Measurements from ENCODE around the gene ATG9A. TPM values are rescaled to one million over a fixed set of nuclear protein-coding genes. Genes with fewer than 3 reads are reported as not detected.

ATG9A gene
- total and polyA plus RNA-seq, 9 of the 15 experiments (the other 6 are each of a cell fraction or from before 2014, with no cell fraction given) = 0.25 to 65.6 (median 23.4) TPM

DNA sequence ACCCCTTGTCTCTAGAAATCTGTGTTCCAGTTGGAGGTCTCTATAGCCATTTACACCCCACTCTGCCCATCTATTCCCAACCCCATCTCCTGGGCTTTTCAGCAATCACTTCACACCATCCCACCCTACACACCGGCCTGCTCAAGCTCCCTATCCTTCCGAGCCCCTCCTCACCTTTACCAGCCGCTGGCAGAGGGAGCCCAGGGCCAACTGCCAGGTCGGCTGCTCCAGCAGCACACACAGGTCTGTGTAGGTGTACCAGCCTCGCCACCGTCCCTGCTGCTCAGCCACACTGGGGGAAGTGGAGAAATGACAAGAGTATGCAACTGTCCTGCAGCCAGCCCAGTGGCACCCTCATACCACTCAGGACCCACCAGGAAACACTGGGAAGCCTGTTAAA is 56.3 kb downstream of the ATG9A start:
- Histone ChIP-seq H3K27me3 (ENCODE audit: control insufficient read depth in 2 of 2, insufficient read depth in 2 of 2, low read length in 2 of 2) (no peaks in the 10 kb centered on the region), H3K9ac (ENCODE audit: insufficient read depth in 1 of 2, low read depth in 2 of 2, low read length in 2 of 2) (peak overlapping the region in 1 of 2 experiments; percentile 71; a peak in 2 of 4 replicates), H3K27ac (ENCODE audit: extremely low read depth, low read depth, low read length) (no peak overlapping the region), H3K4me1 (replicated peaks in 1 of 2; ENCODE audit: control insufficient read depth in 2 of 2, insufficient read depth in 2 of 2, low read length in 2 of 2) (peaks cover 8 to 16% of the 10 kb centered on the region in 2 experiments; a peak in 4 of 5 replicates), H3K9me3 (replicated peaks; ENCODE audit: control insufficient read depth, insufficient read depth, low read depth, low read length) (no peaks in the 10 kb centered on the region), H3K36me3 (ENCODE audit: control insufficient read depth, insufficient read depth, low read length) (peaks cover 29% of the 10 kb centered on the region; the same call in 2 of the 3 replicates), H3K9me1 (ENCODE audit: control insufficient read depth, insufficient read depth, low read length) (no peaks in the 10 kb centered on the region), H3K79me2 (ENCODE audit: control insufficient read depth, insufficient read depth, low read length) (peaks cover 20% of the 10 kb centered on the region), H3K4me2 (ENCODE audit: insufficient read depth, low read length) (no peak overlapping the region), H2AFZ (ENCODE audit: low read depth, low read length) (no peak overlapping the region), H3K4me3 (no peak overlapping the region), H4K20me1 (replicated peaks; ENCODE audit: control insufficient read depth, insufficient read depth, low read length) (no peaks in the 10 kb centered on the region)
- TF ChIP-seq ZSCAN29 (IDR thresholded peaks at IDR 0.05) (no peak), CREB1 (IDR thresholded peaks at IDR 0.05) (no peak), CREB1 (CRISPR knock-in tag; IDR thresholded peaks at IDR 0.05) (no peak)
- FAIRE-seq = no peak
- ATAC-seq = no peak
- WGBS (ENCODE audit: insufficient coverage, low coverage, missing lambda C conversion rate) = 100% methylated on average over 2 of the region's 6 CpGs
- intact Hi-C loops (cut with micrococcal nuclease) (no loop called here), in situ Hi-C loops (cut with MboI) (loop anchor here (5.0 kb wide), 2 partner anchors 34 to 119 kb away; partner anchors contain the start of gene ZFAND2B)
- ChIA-PET CTCF (ENCODE audit: low intra/inter-chr PET ratio) (no interaction called here), POLR2A (no interaction called here)
- no TSS peak for BruUV-seq (replicated peaks)
- no peak for DNase-seq (ENCODE audit: extremely low read depth in 1 of 4, low spot score in 3 of 4)

DNA sequence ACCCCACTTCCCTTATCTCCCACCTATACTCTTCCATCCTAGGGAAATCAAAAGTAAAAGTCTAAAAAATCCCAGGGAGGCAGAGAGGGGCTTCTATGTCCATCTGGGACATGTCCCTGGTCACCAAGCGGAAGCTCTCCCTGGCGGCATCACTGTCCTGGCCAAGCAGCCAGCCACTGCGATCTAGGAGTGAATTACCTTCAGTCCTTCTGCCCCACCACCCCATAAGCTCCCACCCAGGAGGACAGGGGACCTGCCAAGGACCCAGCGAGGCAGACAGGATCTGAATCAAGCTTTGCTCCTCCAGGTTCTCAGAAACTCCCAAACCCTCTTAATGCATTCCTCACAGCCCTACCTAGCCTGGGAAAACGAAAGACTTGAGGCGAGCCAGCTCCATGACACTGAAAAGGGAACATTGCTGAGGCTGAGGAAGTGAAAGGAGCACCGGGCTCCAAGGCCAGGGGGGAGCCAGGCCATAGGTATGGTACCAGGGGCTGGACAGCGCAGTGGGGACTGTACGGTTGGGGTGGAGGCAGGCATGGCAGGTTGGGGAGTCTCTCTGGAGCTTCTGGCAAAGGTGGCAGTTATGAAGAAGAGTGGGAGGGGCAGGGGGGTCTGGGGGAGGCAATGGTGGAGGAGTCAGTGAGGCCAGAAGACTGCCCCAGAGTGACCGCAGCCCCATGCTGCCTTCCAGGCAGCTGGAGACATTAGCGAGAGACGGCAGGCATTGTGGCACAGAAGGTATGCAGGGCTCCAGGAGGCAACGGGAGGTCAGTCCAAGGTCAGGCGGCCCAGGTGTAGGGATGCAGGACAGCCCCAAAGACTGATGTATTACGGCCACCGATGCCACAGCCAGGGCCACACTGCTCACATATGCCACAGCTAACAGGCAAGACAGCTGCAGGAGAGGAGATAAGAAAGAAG is 56.9 kb downstream of the ATG9A start:
- POLR2A ChIA-PET = interaction anchor here (0.7 to 1.5 kb wide), 3 partner anchors 12 to 178 kb away, joined by 3 read pairs; partner anchors contain the start of genes GLB1L, NHEJ1 and STK16
- FAIRE-seq = no peak
- 84% methylated on average over 14 of the region's 16 CpGs for whole genome bisulfite sequencing (ENCODE audit: insufficient coverage, low coverage, missing lambda C conversion rate)
- Histone ChIP-seq H4K20me1 (replicated peaks; ENCODE audit: control insufficient read depth, insufficient read depth, low read length) (no peaks in the 10 kb centered on the region), H3K4me2 (ENCODE audit: insufficient read depth, low read length) (no peak overlapping the region), H3K27ac (ENCODE audit: extremely low read depth, low read depth, low read length) (no peak overlapping the region), H3K27me3 (ENCODE audit: control insufficient read depth in 2 of 2, insufficient read depth in 2 of 2, low read length in 2 of 2) (no peaks in the 10 kb centered on the region), H3K79me2 (ENCODE audit: control insufficient read depth, insufficient read depth, low read length) (peaks cover 18% of the 10 kb centered on the region), H3K4me3 (no peak overlapping the region), H3K9me3 (replicated peaks; ENCODE audit: control insufficient read depth, insufficient read depth, low read depth, low read length) (no peaks in the 10 kb centered on the region), H3K9me1 (ENCODE audit: control insufficient read depth, insufficient read depth, low read length) (no peaks in the 10 kb centered on the region), H3K4me1 (replicated peaks in 1 of 2; ENCODE audit: control insufficient read depth in 2 of 2, insufficient read depth in 2 of 2, low read length in 2 of 2) (peaks cover 8 to 16% of the 10 kb centered on the region in 2 experiments; a peak in 4 of 5 replicates), H3K36me3 (ENCODE audit: control insufficient read depth, insufficient read depth, low read length) (peaks cover 29% of the 10 kb centered on the region; the same call in 2 of the 3 replicates), H2AFZ (ENCODE audit: low read depth, low read length) (no peak overlapping the region), H3K9ac (ENCODE audit: insufficient read depth in 1 of 2, low read depth in 2 of 2, low read length in 2 of 2) (no peak overlapping the region; a peak in 1 of 4 replicates)
- CTCF ChIA-PET (ENCODE audit: low intra/inter-chr PET ratio) = no interaction called here
- intact Hi-C loops (cut with micrococcal nuclease) (no loop called here), in situ Hi-C loops (cut with MboI) (loop anchor here (5.0 kb wide), 2 partner anchors 35 to 120 kb away; partner anchors contain the start of gene ZFAND2B)
- no TSS peak for BruUV-seq (replicated peaks)
- no peak for TF ChIP-seq SMC3 (conservative IDR thresholded peaks at IDR 0.05; ENCODE audit: insufficient read depth, low read depth, low read length)
- no peak for TF ChIP-seq MEF2A (IDR thresholded peaks at IDR 0.05; ENCODE audit: control insufficient read depth, low read depth, low read length)
- no peak for TF ChIP-seq ZNF24 (IDR thresholded peaks at IDR 0.05)
- TF ChIP-seq RBM25 (IDR thresholded peaks at IDR 0.05; ENCODE audit: low read depth, low read length, severe bottlenecking) = no peak
- no peak for TF ChIP-seq MTF1 (CRISPR knock-in tag; IDR thresholded peaks at IDR 0.05; ENCODE audit: borderline replicate concordance)
- TF ChIP-seq ERF (CRISPR knock-in tag; IDR thresholded peaks at IDR 0.05) = no peak
- TF ChIP-seq, protein P1, sequence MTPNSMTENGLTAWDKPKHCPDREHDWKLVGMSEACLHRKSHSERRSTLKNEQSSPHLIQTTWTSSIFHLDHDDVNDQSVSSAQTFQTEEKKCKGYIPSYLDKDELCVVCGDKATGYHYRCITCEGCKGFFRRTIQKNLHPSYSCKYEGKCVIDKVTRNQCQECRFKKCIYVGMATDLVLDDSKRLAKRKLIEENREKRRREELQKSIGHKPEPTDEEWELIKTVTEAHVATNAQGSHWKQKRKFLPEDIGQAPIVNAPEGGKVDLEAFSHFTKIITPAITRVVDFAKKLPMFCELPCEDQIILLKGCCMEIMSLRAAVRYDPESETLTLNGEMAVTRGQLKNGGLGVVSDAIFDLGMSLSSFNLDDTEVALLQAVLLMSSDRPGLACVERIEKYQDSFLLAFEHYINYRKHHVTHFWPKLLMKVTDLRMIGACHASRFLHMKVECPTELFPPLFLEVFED (CRISPR knock-in tag; conservative IDR thresholded peaks at IDR 0.05) = no peak
- TF ChIP-seq FOXA3 (CRISPR knock-in tag; conservative IDR thresholded peaks at IDR 0.05 in 1 of 2, IDR thresholded peaks at IDR 0.05 in 1 of 2) = no peak
- TF ChIP-seq WHSC1 (IDR thresholded peaks at IDR 0.05; ENCODE audit: low read length) = no peak
- TF ChIP-seq NCOA4 (IDR thresholded peaks at IDR 0.05; ENCODE audit: partially characterized antibody) = no peak
- no peak for TF ChIP-seq SRSF1 (IDR thresholded peaks at IDR 0.05; ENCODE audit: low read depth, low read length)
- no peak for TF ChIP-seq RFX7 (CRISPR knock-in tag; IDR thresholded peaks at IDR 0.05)
- DNase-seq (ENCODE audit: extremely low read depth in 1 of 4, low spot score in 3 of 4) = no peak
- ATAC-seq = no peak
